H9 (cell line): Measurements from ENCODE around the gene ACR. TPM values are rescaled to one million over a fixed set of nuclear protein-coding genes. Genes with fewer than 3 reads are reported as not detected.

Source experiments
- DNase-seq: peaks from one replicate; pipeline ENCODE4 v3.0.0-alpha.2; 2017
- H2AFZ ChIP-seq: one replicate; pipeline ENCODE4 v1.6.1; 2013; ENCODE audit warnings: mild to moderate bottlenecking, low read length, control low read depth, moderate library complexity
- H2AK5ac ChIP-seq: 2 replicates; pipeline ENCODE4 v1.6.1; 2013; ENCODE audit warnings: low read length, control low read depth, mixed read lengths; ENCODE audit not compliant: insufficient read length
- H2BK120ac ChIP-seq: one replicate; pipeline ENCODE4 v1.6.1; 2013; ENCODE audit warnings: low read depth, mild to moderate bottlenecking, low read length, control low read depth, inconsistent platforms; ENCODE audit not compliant: poor library complexity, severe bottlenecking
- H2BK12ac ChIP-seq: 2 replicates; pipeline ENCODE4 v1.6.1; 2013; ENCODE audit warnings: low read length, control low read depth, mixed read lengths, low read depth; ENCODE audit not compliant: insufficient read length
- H2BK15ac ChIP-seq: 2 replicates; pipeline ENCODE4 v1.6.1; 2013; ENCODE audit warnings: low read depth, low read length, control low read depth
- H2BK20ac ChIP-seq: one replicate; pipeline ENCODE4 v1.6.1; 2013; ENCODE audit warnings: low read depth, mild to moderate bottlenecking, low read length, control low read depth, inconsistent platforms; ENCODE audit not compliant: poor library complexity, severe bottlenecking
- H2BK5ac ChIP-seq: 2 replicates; pipeline ENCODE4 v1.6.1; 2013; ENCODE audit warnings: low read length, control low read depth, mixed read lengths; ENCODE audit not compliant: insufficient read length
- H3K14ac ChIP-seq: 2 replicates; pipeline ENCODE4 v1.6.1; 2013; ENCODE audit warnings: low read length, control low read depth; ENCODE audit not compliant: insufficient read depth
- H3K18ac ChIP-seq: 2 replicates; pipeline ENCODE4 v1.6.1; 2013; ENCODE audit warnings: low read depth, mild to moderate bottlenecking, mixed read lengths, low read length, control low read depth; ENCODE audit not compliant: insufficient read length
- H3K23ac ChIP-seq: 2 replicates; pipeline ENCODE4 v1.6.1; 2013; ENCODE audit warnings: low read length, control low read depth, mixed read lengths, low read depth; ENCODE audit not compliant: insufficient read length
- H3K23me2 ChIP-seq: 2 replicates; pipeline ENCODE4 v1.6.1; 2013; ENCODE audit warnings: low read depth, mild to moderate bottlenecking, mixed read lengths, low read length, control low read depth; ENCODE audit not compliant: insufficient read length, poor library complexity, severe bottlenecking
- H3K27ac ChIP-seq: 2 replicates; pipeline ENCODE4 v1.5.1; 2013; ENCODE audit warnings: low read length, control low read depth, mixed read lengths, low read depth; ENCODE audit not compliant: insufficient read length
- H3K27me3 ChIP-seq: 2 replicates; pipeline ENCODE4 v1.6.1; 2013; ENCODE audit warnings: low read length, control low read depth, inconsistent platforms; ENCODE audit not compliant: insufficient read depth
- H3K4ac ChIP-seq: 2 replicates; pipeline ENCODE4 v1.6.1; 2013; ENCODE audit warnings: low read depth, mild to moderate bottlenecking, control low read depth, inconsistent platforms, low read length, moderate library complexity
- H3K4me1 ChIP-seq: 2 replicates; pipeline ENCODE4 v1.6.1; 2013; ENCODE audit warnings: low read length, control low read depth, inconsistent platforms; ENCODE audit not compliant: insufficient read depth
- H3K4me2 ChIP-seq: 2 replicates; pipeline ENCODE4 v1.6.1; 2013; ENCODE audit warnings: low read length, control low read depth, mixed read lengths; ENCODE audit not compliant: insufficient read length, insufficient read depth
- H3K56ac ChIP-seq: 2 replicates; pipeline ENCODE4 v1.6.1; 2013; ENCODE audit warnings: low read depth, mild to moderate bottlenecking, mixed read lengths, low read length, control low read depth; ENCODE audit not compliant: insufficient read length
- H3K79me1 ChIP-seq: 2 replicates; pipeline ENCODE4 v1.6.1; 2013; ENCODE audit warnings: low read depth, mild to moderate bottlenecking, moderate library complexity, low read length, control low read depth, inconsistent platforms; ENCODE audit not compliant: insufficient read depth, poor library complexity, severe bottlenecking
- H3K79me2 ChIP-seq: 2 replicates; pipeline ENCODE4 v1.6.1; 2013; ENCODE audit warnings: low read length, control low read depth, inconsistent platforms; ENCODE audit not compliant: insufficient read depth
- H3K9ac ChIP-seq: 2 replicates; pipeline ENCODE4 v1.6.1; 2013; ENCODE audit warnings: low read length, control low read depth, mixed read lengths; ENCODE audit not compliant: insufficient read length; ENCODE audit errors: extremely low read depth
- H3K9me3 ChIP-seq: one replicate; pipeline ENCODE4 v1.6.1; 2013; ENCODE audit warnings: low read depth, low read length, inconsistent platforms; ENCODE audit not compliant: control insufficient read depth
- H3T11ph ChIP-seq: one replicate; pipeline ENCODE4 v1.6.1; 2013; ENCODE audit warnings: mild to moderate bottlenecking, low read length, control low read depth, inconsistent platforms
- H4K20me1 ChIP-seq: one replicate; pipeline ENCODE4 v1.6.1; 2013; ENCODE audit not compliant: control insufficient read depth, insufficient read length, insufficient read depth
- H4K5ac ChIP-seq: 2 replicates; pipeline ENCODE4 v1.6.1; 2013; ENCODE audit warnings: low read depth, mild to moderate bottlenecking, mixed read lengths, low read length, control low read depth; ENCODE audit not compliant: insufficient read length
- H4K8ac ChIP-seq: replicated peaks from 2 replicates; pipeline ENCODE4 v1.6.1; 2013; ENCODE audit warnings: low read length, control low read depth, mixed read lengths, low read depth; ENCODE audit not compliant: insufficient read length
- H4K91ac ChIP-seq: 2 replicates; pipeline ENCODE4 v1.6.1; 2013; ENCODE audit warnings: low read depth, mild to moderate bottlenecking, moderate library complexity, mixed read lengths, low read length, control low read depth; ENCODE audit not compliant: insufficient read length
- H3K27ac Mint-ChIP-seq, 3 experiments: 2 replicates in 2 of 3; 3 replicates in 1 of 3; pipeline ENCODE4 v1.8.0; 2020 to 2021; ENCODE audit warnings: mixed read lengths in 3 of 3, mild to moderate bottlenecking in 1 of 3, moderate library complexity in 1 of 3
- H3K27me3 Mint-ChIP-seq: 2 replicates; pipeline ENCODE4 v1.8.0; 2021; ENCODE audit warnings: low read depth, mild to moderate bottlenecking, moderate library complexity, mixed read lengths
- H3K36me3 Mint-ChIP-seq, 3 experiments: 2 replicates in 2 of 3; 3 replicates in 1 of 3; pipeline ENCODE4 v1.8.0; 2020 to 2021; ENCODE audit warnings: low read depth in 3 of 3, mixed read lengths in 3 of 3; ENCODE audit not compliant: insufficient read depth in 1 of 3
- H3K4me1 Mint-ChIP-seq, 2 experiments: 2 replicates each; pipeline ENCODE4 v1.8.0; 2020; ENCODE audit warnings: mixed read lengths in 2 of 2
- H3K4me3 Mint-ChIP-seq, 2 experiments: 2 replicates in 1 of 2; 3 replicates in 1 of 2; pipeline ENCODE4 v1.8.0; 2020 to 2021; ENCODE audit warnings: mild to moderate bottlenecking in 2 of 2, mixed read lengths in 2 of 2, moderate library complexity in 1 of 2
- H3K9me3 Mint-ChIP-seq, 2 experiments: 2 replicates in 1 of 2; 3 replicates in 1 of 2; pipeline ENCODE4 v1.8.0; 2020; ENCODE audit warnings: mild to moderate bottlenecking in 2 of 2, mixed read lengths in 2 of 2, moderate library complexity in 1 of 2
- CTCF ChIP-seq: fragments of 200-600 bp; sonication (generic); conservative IDR thresholded peaks from 3 replicates; pipeline ENCODE4 v1.8.0; 2021; ENCODE audit warnings: antibody characterized with exemption, mild to moderate bottlenecking
- WGBS: extraction: QIAGEN DNeasy Blood & Tissue Kit; methylation state at CpG from one replicate; pipeline ENCODE4 v1.1.7; 2013; ENCODE audit warnings: missing lambda C conversion rate, low lambda C conversion rate, mixed read lengths; ENCODE audit not compliant: insufficient read length; ENCODE audit errors: extremely low coverage; 5-methylcytosine and 5-hydroxymethylcytosine counted together
- total RNA-seq: library from RNA; stranded (reverse); gene quantifications from 2 replicates; pipeline ENCODE4 v1.2.1, GENCODE V29; 2021

The ACR gene
- total RNA-seq, 1 experiment from 2014 or later: 0.35 TPM

GRCh38 chr22:50701076-50701419, 37.0 kb upstream of the ACR start:
- no CpG with 5 or more reads among the region's 7 CpGs for WGBS
- H2BK15ac ChIP-seq: no peak overlapping the region
- no peak overlapping the region for H3K4me3 Mint-ChIP-seq

More at GRCh38 chr22:50701076-50701419, 37.0 kb upstream of the ACR start:
- Mint-ChIP-seq H3K4me1 (peaks cover 6 to 24% of the 10 kb centered on the region in 2 experiments), H3K27me3 (peaks cover 37% of the 10 kb centered on the region), H3K27ac (no peak overlapping the region), H3K36me3 (peaks cover 0 to 9% (median 4%) of the 10 kb centered on the region in 3 experiments; a peak in 4 of 7 replicates), H3K9me3 (no peaks in the 10 kb centered on the region)
- no peak overlapping the region for H3K4ac ChIP-seq
- H2BK5ac ChIP-seq: no peak overlapping the region
- H3K27ac ChIP-seq: no peak overlapping the region
- H3K9ac ChIP-seq: no peak overlapping the region
- no peak overlapping the region for H3K56ac ChIP-seq
- no peak overlapping the region for H2BK12ac ChIP-seq
- H2BK120ac ChIP-seq: no peak overlapping the region
- no peak for TF ChIP-seq CTCF
- H4K20me1 ChIP-seq: no peaks in the 10 kb centered on the region
- peaks cover 8% of the 10 kb centered on the region for H3K23me2 ChIP-seq
- H3K27me3 ChIP-seq: peaks cover 5% of the 10 kb centered on the region; the same call in 1 of the 2 replicates
- no peak overlapping the region for H4K5ac ChIP-seq
- H3K18ac ChIP-seq: no peak overlapping the region
- no peak overlapping the region for H4K91ac ChIP-seq
- H3K9me3 ChIP-seq: no peaks in the 10 kb centered on the region
- H2AFZ ChIP-seq: no peak overlapping the region
- no peak for DNase-seq
- no peaks in the 10 kb centered on the region for H3K79me1 ChIP-seq
- H3T11ph ChIP-seq: no peak overlapping the region
- H4K8ac ChIP-seq: no peak overlapping the region
- no peaks in the 10 kb centered on the region for H3K79me2 ChIP-seq
- no peak overlapping the region for H3K4me2 ChIP-seq
- no peak overlapping the region for H2AK5ac ChIP-seq
- H2BK20ac ChIP-seq: no peak overlapping the region
- H3K23ac ChIP-seq: no peak overlapping the region
- H3K14ac ChIP-seq: no peak overlapping the region
- H3K4me1 ChIP-seq: no peaks in the 10 kb centered on the region
